GM23248 (cell line): ENCODE results near the gene TBC1D22A.

Experiments
- EZH2 ChIP-seq: fragments of 200-600 bp; sonication (generic); IDR thresholded peaks from 2 replicates; pipeline ENCODE4 v1.6.1; 2018; ENCODE audit warnings: antibody characterized with exemption, mild to moderate bottlenecking; ENCODE audit not compliant: insufficient read depth, poor library complexity, severe bottlenecking
- EZH2phosphoT487 ChIP-seq: fragments of 200-600 bp; sonication (generic); IDR thresholded peaks from 2 replicates; pipeline ENCODE4 v1.6.1; 2018; ENCODE audit warnings: antibody characterized with exemption, moderate library complexity, mild to moderate bottlenecking, low read depth; ENCODE audit not compliant: insufficient read depth

- no peak for TF ChIP-seq EZH2
- TF ChIP-seq EZH2phosphoT487 = no peak
Measured at GRCh38 chr22:47030143-47030661, 267.8 kb downstream of the TBC1D22A start.
